ENCODE data around the gene GATB.

DNA sequence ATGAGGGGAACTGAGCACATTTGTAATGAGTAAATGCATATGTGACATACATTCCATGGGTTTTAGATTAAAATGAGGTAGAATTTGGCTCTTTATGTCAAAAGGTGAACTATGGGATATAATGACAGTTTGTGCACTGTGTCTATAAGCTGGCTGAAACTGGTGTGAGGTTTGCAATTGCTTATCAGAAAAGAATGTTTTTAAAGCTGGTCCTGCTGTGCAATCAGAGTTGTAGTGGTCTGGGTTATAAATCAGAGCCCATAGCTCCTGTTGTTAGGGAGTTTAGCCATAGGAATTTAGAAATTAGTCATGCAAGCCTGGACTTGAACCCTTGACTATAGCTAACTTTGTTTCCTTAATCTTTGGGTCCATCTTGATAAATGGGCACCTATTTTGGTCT is 23.1 kb upstream of the GATB start:
- TF ChIP-seq POLR2AphosphoS5 (IDR thresholded peaks at IDR 0.05; ENCODE audit: low read depth) = no peak
- TF ChIP-seq, protein P1, sequence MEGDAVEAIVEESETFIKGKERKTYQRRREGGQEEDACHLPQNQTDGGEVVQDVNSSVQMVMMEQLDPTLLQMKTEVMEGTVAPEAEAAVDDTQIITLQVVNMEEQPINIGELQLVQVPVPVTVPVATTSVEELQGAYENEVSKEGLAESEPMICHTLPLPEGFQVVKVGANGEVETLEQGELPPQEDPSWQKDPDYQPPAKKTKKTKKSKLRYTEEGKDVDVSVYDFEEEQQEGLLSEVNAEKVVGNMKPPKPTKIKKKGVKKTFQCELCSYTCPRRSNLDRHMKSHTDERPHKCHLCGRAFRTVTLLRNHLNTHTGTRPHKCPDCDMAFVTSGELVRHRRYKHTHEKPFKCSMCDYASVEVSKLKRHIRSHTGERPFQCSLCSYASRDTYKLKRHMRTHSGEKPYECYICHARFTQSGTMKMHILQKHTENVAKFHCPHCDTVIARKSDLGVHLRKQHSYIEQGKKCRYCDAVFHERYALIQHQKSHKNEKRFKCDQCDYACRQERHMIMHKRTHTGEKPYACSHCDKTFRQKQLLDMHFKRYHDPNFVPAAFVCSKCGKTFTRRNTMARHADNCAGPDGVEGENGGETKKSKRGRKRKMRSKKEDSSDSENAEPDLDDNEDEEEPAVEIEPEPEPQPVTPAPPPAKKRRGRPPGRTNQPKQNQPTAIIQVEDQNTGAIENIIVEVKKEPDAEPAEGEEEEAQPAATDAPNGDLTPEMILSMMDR (conservative IDR thresholded peaks at IDR 0.05; ENCODE audit: low read depth in 2 of 2) = no peak
